Activated CD4-positive, alpha-beta T cell treated with anti-CD3 and anti-CD28 coated beads, Interleukin-2, amount 10 ng/mL, durations not matched to agents 7 days and 5 days (primary cell): Measurements from ENCODE around the gene SLC43A1. TPM values are rescaled to one million over a fixed set of nuclear protein-coding genes. Genes with fewer than 3 reads are reported as not detected.
"Not testable (repeated sequence)": the region's sequence is repeated elsewhere in the genome, so short reads cannot be mapped to it uniquely, and the experiment has no call there.

Experiments
- CTCF ChIA-PET: fragments of 350-600 bp; sonication (Branson Sonifier 250); formaldehyde crosslinking; loops from one replicate; lab custom pipeline; 2021; ENCODE audit warnings: antibody characterized with exemption; lab: Charles Lee
- POLR2A ChIA-PET: fragments of 350-600 bp; sonication (Branson Sonifier 250); formaldehyde crosslinking; loops from one replicate; lab custom pipeline; 2021; ENCODE audit warnings: antibody characterized with exemption; lab: Charles Lee
- DNase-seq: peaks from one replicate; pipeline ENCODE4 v3.0.0-alpha.2; 2020
- H3K27ac Mint-ChIP-seq: one replicate; pipeline ENCODE4 v1.8.0; 2021; ENCODE audit warnings: mild to moderate bottlenecking, moderate library complexity, mixed read lengths
- H3K27me3 Mint-ChIP-seq: one replicate; pipeline ENCODE4 v1.8.0; 2021; ENCODE audit warnings: mixed read lengths
- H3K36me3 Mint-ChIP-seq: one replicate; pipeline ENCODE4 v1.8.0; 2021; ENCODE audit warnings: low read depth, mixed read lengths
- H3K4me1 Mint-ChIP-seq: one replicate; pipeline ENCODE4 v1.8.0; 2021; ENCODE audit warnings: mixed read lengths
- H3K4me3 Mint-ChIP-seq: one replicate; pipeline ENCODE4 v1.8.0; 2021; ENCODE audit warnings: mild to moderate bottlenecking, moderate library complexity, mixed read lengths
- H3K9me3 Mint-ChIP-seq: one replicate; pipeline ENCODE4 v1.8.0; 2021; ENCODE audit warnings: mixed read lengths
- total RNA-seq, 2 experiments: library from RNA; stranded (reverse); gene quantifications; one replicate each; pipeline ENCODE4 v1.2.3, GENCODE V29; 2021

SLC43A1 gene
- total RNA-seq, 2 experiments from 2014 or later = 22.9 to 23.4 TPM

GRCh38 chr11:57544566-57544965 lies 29.1 kb upstream of the SLC43A1 start:
- no peaks in the 10 kb centered on the region for H3K27me3 Mint-ChIP-seq
- peaks cover 4% of the 10 kb centered on the region for H3K4me1 Mint-ChIP-seq
- H3K9me3 Mint-ChIP-seq = no peaks in the 10 kb centered on the region
- H3K27ac Mint-ChIP-seq = no peak overlapping the region
- peaks cover 35% of the 10 kb centered on the region for H3K36me3 Mint-ChIP-seq
- H3K4me3 Mint-ChIP-seq = no peak overlapping the region
- POLR2A ChIA-PET = no interaction called here
- CTCF ChIA-PET = interaction anchor here (0.6 to 1.6 kb wide), 4 partner anchors 11 to 185 kb away, joined by 3 to 6 read pairs (median 4); partner anchors contain the start of gene UBE2L6
- DNase-seq = no peak

GRCh38 chr11:57543593-57543992 lies 28.1 kb upstream of the SLC43A1 start:
- CTCF ChIA-PET = interaction anchor here (1.6 kb wide), 1 partner anchor 14 kb away, joined by 6 read pairs; no protein-coding TSS in a partner anchor
- Mint-ChIP-seq H3K9me3 (no peaks in the 10 kb centered on the region), H3K4me3 (no peak overlapping the region), H3K27me3 (no peaks in the 10 kb centered on the region), H3K4me1 (peaks cover 2% of the 10 kb centered on the region), H3K36me3 (peaks cover 29% of the 10 kb centered on the region), H3K27ac (no peak overlapping the region)
- no peak for DNase-seq
- POLR2A ChIA-PET = no interaction called here

- CTCF ChIA-PET = no interaction called here
These were observed 27.1 kb upstream of the SLC43A1 start for GRCh38 chr11:57542582-57542981.

GRCh38 chr11:57541169-57541568 lies 25.7 kb upstream of the SLC43A1 start:
- H3K27me3 Mint-ChIP-seq = no peaks in the 10 kb centered on the region
- H3K36me3 Mint-ChIP-seq = peaks cover 20% of the 10 kb centered on the region
- no peak for DNase-seq
- no peak overlapping the region for H3K27ac Mint-ChIP-seq
- no peaks in the 10 kb centered on the region for H3K4me1 Mint-ChIP-seq
- ChIA-PET CTCF (interaction anchor here (1.0 kb wide), 1 partner anchor 11 kb away, joined by 3 read pairs; no protein-coding TSS in a partner anchor), POLR2A (no interaction called here)
- H3K4me3 Mint-ChIP-seq = no peak overlapping the region
- no peaks in the 10 kb centered on the region for H3K9me3 Mint-ChIP-seq

More at GRCh38 chr11:57542582-57542981, 27.1 kb upstream of the SLC43A1 start:
- Mint-ChIP-seq H3K4me3 (no peak overlapping the region), H3K27ac (no peak overlapping the region), H3K27me3 (no peaks in the 10 kb centered on the region), H3K36me3 (peaks cover 24% of the 10 kb centered on the region), H3K4me1 (no peaks in the 10 kb centered on the region), H3K9me3 (no peaks in the 10 kb centered on the region)
- POLR2A ChIA-PET = no interaction called here
- no peak for DNase-seq

- ChIA-PET CTCF (interaction anchor here (1.6 kb wide), 1 partner anchor 12 kb away, joined by 6 read pairs; no protein-coding TSS in a partner anchor), POLR2A (interaction anchor here (0.6 kb wide), 1 partner anchor 355 kb away, joined by 3 read pairs; no protein-coding TSS in a partner anchor)
- Mint-ChIP-seq H3K9me3 (no peaks in the 10 kb centered on the region), H3K27ac (no peak overlapping the region), H3K36me3 (peaks cover 21% of the 10 kb centered on the region), H3K4me3 (no peak overlapping the region), H3K27me3 (no peaks in the 10 kb centered on the region), H3K4me1 (no peaks in the 10 kb centered on the region)
- DNase-seq = no peak
These were observed 23.8 kb upstream of the SLC43A1 start for GRCh38 chr11:57539342-57539741.

GRCh38 chr11:57536947-57537619 lies 21.6 kb upstream of the SLC43A1 start, which contains the start of gene SMTNL1:
SMTNL1 (plus strand) TSS chr11:57537595; CDS start chr11:57542643, 5,048 bp downstream.
- no peak for DNase-seq
- ChIA-PET POLR2A (no interaction called here), CTCF (interaction anchor here (0.9 to 1.7 kb wide), 3 partner anchors 10 to 44 kb away, joined by 4 to 6 read pairs (median 6); no protein-coding TSS in a partner anchor)
- no peaks in the 10 kb centered on the region for H3K9me3 Mint-ChIP-seq
- peaks cover 17% of the 10 kb centered on the region for H3K36me3 Mint-ChIP-seq
- H3K4me3 Mint-ChIP-seq = no peak within 1 kb of the TSS
- H3K27me3 Mint-ChIP-seq = no peaks in the 10 kb centered on the region
- peak within 1 kb of the TSS; percentile 67 for H3K27ac Mint-ChIP-seq
- H3K4me1 Mint-ChIP-seq = peaks cover 4% of the 10 kb centered on the region

GRCh38 chr11:57534449-57534848 lies 18.9 kb upstream of the SLC43A1 start:
- H3K36me3 Mint-ChIP-seq, H3K9me3 Mint-ChIP-seq, DNase-seq, H3K27ac Mint-ChIP-seq, POLR2A ChIA-PET, H3K27me3 Mint-ChIP-seq, H3K4me3 Mint-ChIP-seq: not testable (repeated sequence)
- CTCF ChIA-PET = interaction anchor here (0.8 to 1.2 kb wide), 4 partner anchors 29 to 204 kb away, joined by 3 to 6 read pairs (median 4); partner anchors contain the start of gene UBE2L6
- H3K4me1 Mint-ChIP-seq = peaks cover 22% of the 10 kb centered on the region

GRCh38 chr11:57530596-57531507 lies 15.3 kb upstream of the SLC43A1 start, which contains the start of gene TIMM10:
TIMM10 (minus strand) TSS chr11:57530754; CDS start chr11:57530189, 565 bp downstream.
- H3K36me3 Mint-ChIP-seq = peaks cover 15% of the 10 kb centered on the region
- ChIA-PET CTCF (interaction anchor here (0.6 to 2.0 kb wide), 4 partner anchors 27 to 53 kb away, joined by 3 to 6 read pairs (median 4); partner anchors contain the start of gene UBE2L6), POLR2A (interaction anchor here (1.1 kb wide), 1 partner anchor 15 kb away, joined by 3 read pairs; the partner anchor contains the start of gene SLC43A1)
- H3K9me3 Mint-ChIP-seq = no peaks in the 10 kb centered on the region
- DNase-seq = peak; percentile 97
- H3K27me3 Mint-ChIP-seq = no peaks in the 10 kb centered on the region
- peak within 1 kb of the TSS; percentile 93 for H3K4me3 Mint-ChIP-seq
- peaks cover 47% of the 10 kb centered on the region for H3K4me1 Mint-ChIP-seq
- peak within 1 kb of the TSS; percentile 96 for H3K27ac Mint-ChIP-seq

GRCh38 chr11:57530215-57530595 lies 14.7 kb upstream of the SLC43A1 start:
- H3K27ac Mint-ChIP-seq = peak overlapping the region; percentile 96
- peaks cover 18% of the 10 kb centered on the region for H3K36me3 Mint-ChIP-seq
- no peaks in the 10 kb centered on the region for H3K9me3 Mint-ChIP-seq
- H3K27me3 Mint-ChIP-seq = no peaks in the 10 kb centered on the region
- peaks cover 47% of the 10 kb centered on the region for H3K4me1 Mint-ChIP-seq
- DNase-seq = peak; percentile 25
- ChIA-PET CTCF (interaction anchor here (1.0 to 2.0 kb wide), 4 partner anchors 27 to 209 kb away, joined by 3 to 6 read pairs (median 4); partner anchors contain the start of gene UBE2L6), POLR2A (interaction anchor here (1.1 kb wide), 1 partner anchor 15 kb away, joined by 3 read pairs; the partner anchor contains the start of gene SLC43A1)
- peak overlapping the region; percentile 93 for H3K4me3 Mint-ChIP-seq

- CTCF ChIA-PET = interaction anchor here (1.0 to 6.2 kb wide), 4 partner anchors 35 to 210 kb away, joined by 3 to 50 read pairs (median 19); partner anchors contain the start of gene RTN4RL2
- DNase-seq = no peak
- Mint-ChIP-seq H3K27me3 (no peaks in the 10 kb centered on the region), H3K27ac (no peak overlapping the region), H3K4me1 (peaks cover 47% of the 10 kb centered on the region), H3K9me3 (no peaks in the 10 kb centered on the region), H3K4me3 (peak overlapping the region; percentile 33), H3K36me3 (peaks cover 23% of the 10 kb centered on the region)
- POLR2A ChIA-PET = no interaction called here
These were observed 13.5 kb upstream of the SLC43A1 start for GRCh38 chr11:57529012-57529411.

- Mint-ChIP-seq H3K4me1 (peaks cover 43% of the 10 kb centered on the region), H3K36me3 (peaks cover 20% of the 10 kb centered on the region), H3K4me3 (no peak overlapping the region), H3K27ac (peak overlapping the region; percentile 39), H3K27me3 (no peaks in the 10 kb centered on the region), H3K9me3 (no peaks in the 10 kb centered on the region)
- POLR2A ChIA-PET = interaction anchor here (0.6 to 1.0 kb wide), 2 partner anchors 35 to 44 kb away, joined by 3 read pairs; no protein-coding TSS in a partner anchor
- CTCF ChIA-PET = interaction anchor here (0.6 to 6.2 kb wide), 22 partner anchors 10 to 187 kb away, joined by 3 to 50 read pairs (median 4); partner anchors contain the start of genes RTN4RL2, SLC43A1 and SMTNL1
- DNase-seq = peak; percentile 81
These were observed 11.6 kb upstream of the SLC43A1 start for GRCh38 chr11:57527056-57527631.
